ENCODE data around the gene RNF151. TPM values are rescaled to one million over a fixed set of nuclear protein-coding genes. Genes with fewer than 3 reads are reported as not detected.

RNF151 gene
- total RNA-seq, 2 experiments from 2014 or later = not detected

GRCh38 chr16:1989209-1990100, 22.8 kb downstream of the RNF151 start, which contains the start of gene SYNGR3:
SYNGR3 (plus strand) TSS chr16:1989970; CDS start chr16:1990103, 133 bp downstream.
- H3K27me3 Mint-ChIP-seq = peaks cover 32% of the 10 kb centered on the region
- no peaks in the 10 kb centered on the region for H3K9me3 Mint-ChIP-seq
- peak within 1 kb of the TSS; percentile 59 for H3K4me3 Mint-ChIP-seq
- peaks cover 26% of the 10 kb centered on the region for H3K4me1 Mint-ChIP-seq
- peaks cover 12% of the 10 kb centered on the region for H3K36me3 Mint-ChIP-seq
- no peak for DNase-seq
- H3K27ac Mint-ChIP-seq = no peak within 1 kb of the TSS

GRCh38 chr16:1990101-1990350, 23.4 kb downstream of the RNF151 start:
- H3K4me3 Mint-ChIP-seq = peak overlapping the region; percentile 59

DNA sequence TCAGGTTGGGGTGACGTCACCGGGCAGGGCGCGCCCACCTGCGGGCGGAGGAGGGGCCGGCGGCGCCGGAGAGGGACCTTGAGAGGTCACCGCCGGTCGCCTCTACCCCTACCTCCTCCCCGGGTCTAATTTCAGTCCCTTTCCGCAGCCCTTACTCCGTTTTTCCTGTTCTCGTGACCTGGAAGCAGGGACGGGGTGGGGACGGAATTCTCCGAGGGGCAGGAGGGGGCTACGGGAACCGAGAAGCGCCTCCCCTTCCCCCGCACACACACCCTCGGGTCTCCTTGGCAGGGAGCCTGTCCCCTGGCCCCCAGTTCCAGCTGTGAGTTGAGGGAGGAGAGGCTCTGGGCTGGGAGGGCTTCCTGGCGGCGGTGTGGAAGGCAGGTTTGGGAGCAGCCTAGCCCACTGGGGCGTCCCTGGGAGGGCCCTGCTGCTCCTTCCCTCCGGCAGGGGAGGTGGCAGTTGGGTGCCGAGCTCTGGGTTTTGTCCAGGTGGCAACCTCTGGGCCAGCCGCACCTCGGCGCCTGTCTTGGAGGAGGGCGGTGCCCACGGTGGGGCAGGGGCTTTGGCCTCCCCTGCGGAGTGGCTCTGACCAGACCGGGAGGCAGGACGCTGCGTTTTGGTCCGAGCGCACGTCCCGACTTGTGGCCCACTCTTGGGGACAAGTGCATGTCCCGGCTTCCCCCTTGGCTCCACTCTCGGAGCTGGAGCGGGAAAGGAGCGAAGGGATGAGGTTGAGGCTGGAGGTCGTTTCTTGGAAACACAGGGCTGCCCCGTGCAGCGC, 23.9 kb downstream of the RNF151 start:
- Mint-ChIP-seq H3K4me1 (peaks cover 22% of the 10 kb centered on the region), H3K27ac (peak overlapping the region; percentile 66)

More at GRCh38 chr16:1990101-1990350, 23.4 kb downstream of the RNF151 start:
- Mint-ChIP-seq H3K4me1 (peaks cover 26% of the 10 kb centered on the region), H3K27me3 (peaks cover 32% of the 10 kb centered on the region), H3K36me3 (peaks cover 12% of the 10 kb centered on the region), H3K9me3 (no peaks in the 10 kb centered on the region), H3K27ac (no peak overlapping the region)
- no peak for DNase-seq

GRCh38 chr16:1991135-1991551, 24.5 kb downstream of the RNF151 start:
- no peaks in the 10 kb centered on the region for H3K9me3 Mint-ChIP-seq
- peak overlapping the region; percentile 59 for H3K4me3 Mint-ChIP-seq
- peak overlapping the region; percentile 66 for H3K27ac Mint-ChIP-seq
- H3K27me3 Mint-ChIP-seq = peaks cover 32% of the 10 kb centered on the region
- peaks cover 22% of the 10 kb centered on the region for H3K4me1 Mint-ChIP-seq
- peaks cover 17% of the 10 kb centered on the region for H3K36me3 Mint-ChIP-seq
- DNase-seq = peak; percentile 60

More for the DNA sequence above, 23.9 kb downstream of the RNF151 start:
- Mint-ChIP-seq H3K27me3 (peaks cover 32% of the 10 kb centered on the region), H3K36me3 (peaks cover 15% of the 10 kb centered on the region), H3K9me3 (no peaks in the 10 kb centered on the region), H3K4me3 (peak overlapping the region; percentile 59)
- peak; percentile 50 for DNase-seq

DNA sequence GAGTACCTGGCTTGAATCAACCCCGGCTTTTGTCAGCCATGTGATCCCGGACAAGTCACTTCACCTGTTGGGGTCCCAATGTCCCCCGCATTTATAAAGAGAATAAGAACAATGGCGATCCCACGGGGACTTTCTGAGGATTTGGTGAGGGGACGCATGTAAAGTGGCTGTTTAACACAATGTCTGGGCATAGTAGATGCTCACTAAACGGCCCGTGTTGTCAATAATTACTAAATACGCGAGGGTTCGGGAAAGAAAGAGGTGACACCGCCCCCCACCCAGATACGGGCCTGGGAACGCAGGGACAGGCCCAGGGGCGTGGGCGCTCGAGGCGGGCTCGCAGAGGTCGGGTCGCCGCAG, 24.9 kb downstream of the RNF151 start:
- Mint-ChIP-seq H3K27me3 (peaks cover 32% of the 10 kb centered on the region), H3K4me1 (peaks cover 25% of the 10 kb centered on the region), H3K27ac (peak overlapping the region; percentile 66), H3K9me3 (no peaks in the 10 kb centered on the region), H3K4me3 (peak overlapping the region; percentile 59), H3K36me3 (peaks cover 13% of the 10 kb centered on the region)
- no peak for DNase-seq

- no peak overlapping the region for H3K4me3 Mint-ChIP-seq
- H3K27ac Mint-ChIP-seq = no peak overlapping the region
- peaks cover 11% of the 10 kb centered on the region for H3K36me3 Mint-ChIP-seq
- H3K4me1 Mint-ChIP-seq = peaks cover 26% of the 10 kb centered on the region
- DNase-seq = peak; percentile 92
- H3K9me3 Mint-ChIP-seq = no peaks in the 10 kb centered on the region
- peaks cover 32% of the 10 kb centered on the region for H3K27me3 Mint-ChIP-seq
Measured at GRCh38 chr16:1991948-1992703, 25.5 kb downstream of the RNF151 start.

DNA sequence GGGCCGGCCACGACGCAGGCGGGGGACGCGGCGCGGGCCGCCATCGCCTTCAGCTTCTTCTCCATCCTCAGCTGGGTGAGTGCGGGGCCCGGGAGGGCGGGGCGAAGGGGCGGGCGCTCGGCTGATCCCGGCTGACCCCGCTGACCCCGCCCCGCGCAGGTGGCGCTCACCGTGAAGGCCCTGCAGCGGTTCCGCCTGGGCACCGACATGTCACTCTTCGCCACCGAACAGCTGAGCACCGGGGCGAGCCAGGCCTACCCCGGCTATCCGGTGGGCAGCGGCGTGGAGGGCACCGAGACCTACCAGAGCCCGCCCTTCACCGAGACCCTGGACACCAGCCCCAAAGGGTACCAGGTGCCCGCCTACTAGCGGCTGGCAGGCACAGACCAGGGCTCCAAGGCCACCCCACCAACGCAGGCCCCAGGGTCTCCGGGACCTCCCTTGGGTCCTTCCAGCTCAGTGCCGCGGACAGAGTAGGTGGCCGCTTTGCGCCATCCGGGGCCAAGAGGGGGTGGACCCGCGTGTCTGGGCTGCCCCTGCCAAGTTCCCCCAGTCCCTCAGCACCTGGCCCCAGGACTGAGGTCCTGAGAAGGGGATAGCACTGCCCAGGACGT, 26.2 kb downstream of the RNF151 start:
- peaks cover 12% of the 10 kb centered on the region for H3K36me3 Mint-ChIP-seq

GRCh38 chr16:1993731-1994131, 27.1 kb downstream of the RNF151 start:
- Mint-ChIP-seq H3K4me3 (no peak overlapping the region), H3K36me3 (peaks cover 13% of the 10 kb centered on the region), H3K9me3 (no peaks in the 10 kb centered on the region), H3K27me3 (peaks cover 21% of the 10 kb centered on the region), H3K4me1 (peaks cover 25% of the 10 kb centered on the region), H3K27ac (no peak overlapping the region)
- DNase-seq = no peak

More for the DNA sequence above, 26.2 kb downstream of the RNF151 start:
- H3K27ac Mint-ChIP-seq = no peak overlapping the region
- H3K9me3 Mint-ChIP-seq = no peaks in the 10 kb centered on the region
- H3K27me3 Mint-ChIP-seq = peaks cover 29% of the 10 kb centered on the region
- peaks cover 28% of the 10 kb centered on the region for H3K4me1 Mint-ChIP-seq
- no peak overlapping the region for H3K4me3 Mint-ChIP-seq
- DNase-seq = no peak

- Mint-ChIP-seq H3K4me3 (no peak overlapping the region), H3K36me3 (peaks cover 21% of the 10 kb centered on the region), H3K27ac (peak overlapping the region; percentile 12), H3K4me1 (peaks cover 14% of the 10 kb centered on the region), H3K9me3 (no peaks in the 10 kb centered on the region), H3K27me3 (no peaks in the 10 kb centered on the region)
- no peak for DNase-seq
Measured at GRCh38 chr16:1997494-1998359, 31.1 kb downstream of the RNF151 start.

DNA sequence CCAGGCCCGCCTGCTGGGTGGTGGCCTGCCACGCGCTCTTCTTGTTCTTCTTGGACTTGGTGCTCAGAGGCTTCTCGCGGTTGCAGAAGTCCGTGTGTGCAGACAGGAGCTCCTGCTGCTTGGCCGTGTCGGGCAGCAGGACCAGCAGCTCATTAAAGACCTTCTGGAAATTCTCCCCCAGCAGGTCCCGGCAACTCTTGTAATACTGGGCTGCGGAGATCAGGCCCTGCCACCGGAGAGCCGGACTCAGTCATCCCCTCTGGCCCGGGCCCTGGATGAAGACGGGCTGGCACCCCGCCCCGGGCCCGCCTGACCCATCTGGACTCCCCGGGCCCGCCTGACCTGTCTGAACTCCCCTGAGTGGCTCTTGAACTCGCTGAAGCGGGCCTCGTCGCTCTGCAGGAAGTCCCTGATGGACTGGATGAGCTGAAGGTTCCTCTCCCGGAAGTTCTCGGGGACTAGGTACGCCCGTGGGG, 31.7 kb downstream of the RNF151 start:
- Mint-ChIP-seq H3K4me1 (peaks cover 12% of the 10 kb centered on the region), H3K36me3 (peaks cover 21% of the 10 kb centered on the region), H3K9me3 (no peaks in the 10 kb centered on the region), H3K27me3 (no peaks in the 10 kb centered on the region), H3K27ac (no peak overlapping the region), H3K4me3 (no peak overlapping the region)
- DNase-seq = no peak

DNA sequence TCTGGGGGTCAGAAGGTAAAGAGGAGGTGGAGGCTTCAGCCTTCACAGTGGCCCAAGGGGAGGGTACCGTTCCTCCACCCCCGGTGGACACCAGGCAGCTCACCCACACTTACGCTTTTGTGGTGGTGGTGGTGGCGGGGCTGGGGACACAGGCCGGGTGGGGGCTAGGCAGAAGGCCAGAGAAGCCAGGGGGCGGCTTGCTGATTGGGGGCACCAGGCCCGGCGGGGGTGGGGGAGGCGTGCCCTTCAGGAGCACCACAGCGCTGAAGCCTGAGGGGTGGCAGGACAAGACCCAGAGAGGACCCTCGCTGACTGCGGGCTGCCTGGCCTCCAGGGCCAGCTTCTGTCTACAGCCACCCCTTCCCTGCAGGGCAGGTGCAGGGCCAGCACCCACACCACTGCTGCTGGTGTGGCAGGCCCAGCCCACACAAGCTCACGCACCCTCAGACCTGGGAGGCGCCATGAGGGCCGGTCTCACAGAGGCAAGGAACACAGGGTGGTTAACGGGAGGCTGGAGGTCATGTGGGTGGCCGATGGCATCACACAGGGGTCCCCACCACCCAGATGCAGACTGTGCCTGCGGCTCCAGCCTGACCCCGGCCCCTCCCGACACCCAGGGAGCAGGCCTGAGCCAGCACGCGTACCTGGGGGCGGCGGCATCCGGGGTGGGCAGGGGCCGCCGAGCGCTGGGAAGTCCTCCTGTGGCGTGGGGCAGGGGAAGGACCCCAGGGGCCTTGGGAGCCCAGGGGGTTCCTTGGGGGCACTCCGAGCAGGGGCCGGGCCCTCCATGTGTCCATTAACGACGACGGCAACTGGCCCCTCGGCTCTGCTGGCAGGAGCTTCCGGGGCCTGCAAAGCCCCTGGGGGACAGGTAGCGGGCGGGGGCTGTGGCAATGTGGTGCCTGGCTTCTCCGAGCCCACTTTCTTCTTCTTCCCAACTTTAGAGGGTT, 32.5 kb downstream of the RNF151 start:
- no peak overlapping the region for H3K4me3 Mint-ChIP-seq
- no peak for DNase-seq
- H3K36me3 Mint-ChIP-seq = peaks cover 21% of the 10 kb centered on the region
- H3K4me1 Mint-ChIP-seq = peaks cover 9% of the 10 kb centered on the region
- H3K9me3 Mint-ChIP-seq = no peaks in the 10 kb centered on the region
- no peak overlapping the region for H3K27ac Mint-ChIP-seq
- H3K27me3 Mint-ChIP-seq = no peaks in the 10 kb centered on the region

DNA sequence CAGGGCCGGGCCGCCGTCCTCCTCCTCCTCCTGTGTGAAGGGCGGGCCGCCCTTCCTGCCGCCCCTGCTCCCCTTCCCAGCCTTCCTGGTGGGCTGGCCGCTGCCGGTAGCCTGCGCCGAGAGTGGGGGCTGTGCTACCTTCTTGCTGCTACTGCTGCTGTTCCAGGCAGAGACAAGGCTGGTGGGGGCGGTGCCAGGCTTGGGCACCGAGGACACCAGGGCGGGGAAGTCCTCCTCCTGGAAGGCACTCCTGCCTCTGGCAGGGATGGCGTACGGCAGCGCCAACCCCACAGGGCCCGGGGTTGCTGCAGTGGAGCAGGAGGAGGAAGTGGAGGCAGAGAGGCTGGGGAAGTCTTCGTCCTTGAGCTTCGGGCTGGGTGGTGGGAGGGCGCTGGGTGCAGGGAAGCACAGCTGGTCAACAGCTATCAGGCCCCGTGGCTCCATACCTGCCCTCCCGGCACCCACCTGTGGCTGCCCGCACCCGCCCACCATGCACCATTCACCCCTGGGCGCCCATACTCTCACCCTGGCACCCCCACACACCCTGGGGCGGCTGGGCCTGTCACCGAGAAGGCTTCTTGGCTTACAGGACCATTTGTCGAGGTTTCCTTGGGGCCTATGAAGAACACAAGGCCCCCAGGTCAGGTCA, 33.3 kb downstream of the RNF151 start:
- Mint-ChIP-seq H3K27me3 (no peaks in the 10 kb centered on the region), H3K36me3 (peaks cover 21% of the 10 kb centered on the region)

More for the DNA sequence above, 33.3 kb downstream of the RNF151 start:
- Mint-ChIP-seq H3K9me3 (no peaks in the 10 kb centered on the region), H3K4me3 (no peak overlapping the region), H3K4me1 (peaks cover 11% of the 10 kb centered on the region), H3K27ac (no peak overlapping the region)
- DNase-seq = no peak
